ENCODE measurements around the gene MAK.
"Not testable (repeated sequence)": the region's sequence is repeated elsewhere in the genome, so short reads cannot be mapped to it uniquely, and the experiment has no call there.

The MAK gene

GRCh38 chr6:10778230-10778629, 60.1 kb downstream of the MAK start:
- DNase-seq (ENCODE audit: low spot score), result no peak

DNA sequence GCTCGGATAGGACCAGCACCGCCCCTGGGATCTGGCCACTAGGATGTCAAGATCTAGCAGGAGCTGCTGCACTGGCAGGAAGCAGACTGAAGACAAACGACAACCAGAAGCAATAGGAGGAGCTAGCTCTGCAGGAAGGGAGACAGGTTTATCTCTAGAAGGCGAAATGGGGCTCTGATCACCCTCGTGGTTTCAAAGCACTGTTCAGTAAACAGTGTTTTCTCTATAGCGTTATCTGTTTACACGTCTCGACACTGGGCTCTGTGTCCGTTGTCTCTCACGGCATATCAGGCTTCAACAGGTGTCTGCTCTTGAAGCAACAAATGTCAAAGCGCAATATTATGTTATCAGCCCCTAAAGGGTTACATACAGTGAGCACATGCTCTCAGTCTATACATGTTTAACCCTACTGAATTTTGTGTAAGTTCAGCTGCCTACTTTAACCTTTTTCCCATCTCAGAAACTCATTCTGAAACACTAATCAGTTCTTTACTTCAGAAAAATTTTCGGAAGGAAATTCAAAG, 66.9 kb downstream of the MAK start:
- DNase-seq (ENCODE audit: low spot score), result no peak

DNA sequence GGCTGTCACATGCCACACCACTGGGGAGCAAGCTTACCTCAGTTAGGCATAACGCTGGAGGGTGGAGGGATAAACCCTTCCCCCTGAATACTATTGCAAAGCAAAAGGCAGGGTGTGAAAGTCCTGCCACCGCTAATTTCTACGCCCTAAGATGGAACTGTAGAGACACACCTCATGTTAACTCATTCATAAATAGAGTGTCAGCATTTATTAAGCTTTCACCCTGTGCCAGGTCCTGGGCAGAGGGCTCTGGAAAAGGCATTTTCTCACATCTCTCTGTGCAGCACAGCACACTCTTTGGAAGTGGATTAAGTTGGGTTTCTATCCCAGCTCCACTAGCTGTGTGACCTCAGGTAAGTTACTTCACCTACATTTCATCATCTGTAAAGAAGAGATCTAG, 68.9 kb downstream of the MAK start:
- DNase-seq (ENCODE audit: low spot score), result no peak

DNA sequence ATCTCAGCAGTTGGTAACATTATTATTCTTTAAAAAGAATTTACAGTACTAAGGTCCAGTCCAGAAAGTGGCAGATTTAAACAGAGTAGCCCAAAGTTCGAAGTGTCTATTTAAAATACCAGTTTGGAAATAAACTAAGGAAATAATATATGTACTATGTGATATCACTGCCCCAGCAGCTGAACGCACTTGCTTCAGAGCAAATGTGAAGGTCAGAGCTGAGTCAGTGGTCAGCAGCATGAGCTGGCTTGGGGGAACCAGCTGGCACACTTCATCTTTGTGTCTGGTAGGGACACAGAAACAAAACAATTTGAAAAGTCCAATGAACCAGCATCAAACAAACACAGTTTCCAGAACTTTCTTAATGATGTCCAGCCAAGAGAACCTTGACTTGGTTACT, 75.3 kb downstream of the MAK start:
- DNase-seq (ENCODE audit: low spot score), result no peak

DNA sequence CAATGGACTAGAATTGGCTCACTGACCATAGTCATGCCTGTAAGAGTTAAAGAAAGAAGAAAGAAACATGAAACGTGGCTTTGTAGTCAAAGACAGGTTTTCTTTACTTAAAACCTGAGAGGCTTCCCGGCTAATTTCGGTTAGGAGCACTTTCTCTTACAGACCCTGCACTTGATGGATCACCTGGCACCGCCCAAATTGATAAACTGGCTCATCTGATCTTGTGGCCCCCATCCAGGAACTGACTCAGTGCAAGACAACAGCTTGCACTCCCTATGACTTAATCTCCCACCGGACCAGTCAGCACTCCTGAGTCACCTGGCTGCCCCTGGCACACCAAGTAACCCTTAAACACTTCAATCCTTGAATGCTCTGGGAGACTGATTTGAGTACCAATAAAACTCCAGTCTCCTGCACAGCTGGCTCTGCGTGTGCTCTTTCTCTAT, 78.4 kb downstream of the MAK start:
- DNase-seq (ENCODE audit: low spot score), result no peak

- DNase-seq (ENCODE audit: low spot score), result peak; percentile 45
Measured at GRCh38 chr6:10759312-10759839, 79.0 kb downstream of the MAK start.

GRCh38 chr6:10756085-10756484, 82.3 kb downstream of the MAK start:
- no peak for DNase-seq (ENCODE audit: low spot score)

DNA sequence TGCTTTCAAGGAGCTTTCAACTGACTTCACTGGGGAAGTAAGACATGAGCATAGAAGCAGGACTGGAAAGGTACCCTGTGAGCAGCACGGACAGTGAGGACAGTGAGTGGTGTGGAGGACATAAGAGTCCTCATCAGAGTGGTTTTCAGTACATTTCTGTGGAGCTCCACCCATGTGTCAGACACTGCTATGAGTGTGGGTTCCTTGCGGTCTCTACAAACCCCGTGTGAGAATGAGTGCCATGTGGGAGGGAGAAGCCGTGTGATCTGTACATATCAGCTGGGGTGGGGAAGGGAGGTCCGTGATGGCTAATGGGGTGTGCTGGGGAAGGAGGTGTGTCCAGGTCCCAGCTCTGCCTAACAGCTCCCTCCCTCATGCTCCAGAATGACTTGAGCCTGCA, 86.6 kb downstream of the MAK start:
- not testable (repeated sequence) for DNase-seq (ENCODE audit: low spot score)

DNA sequence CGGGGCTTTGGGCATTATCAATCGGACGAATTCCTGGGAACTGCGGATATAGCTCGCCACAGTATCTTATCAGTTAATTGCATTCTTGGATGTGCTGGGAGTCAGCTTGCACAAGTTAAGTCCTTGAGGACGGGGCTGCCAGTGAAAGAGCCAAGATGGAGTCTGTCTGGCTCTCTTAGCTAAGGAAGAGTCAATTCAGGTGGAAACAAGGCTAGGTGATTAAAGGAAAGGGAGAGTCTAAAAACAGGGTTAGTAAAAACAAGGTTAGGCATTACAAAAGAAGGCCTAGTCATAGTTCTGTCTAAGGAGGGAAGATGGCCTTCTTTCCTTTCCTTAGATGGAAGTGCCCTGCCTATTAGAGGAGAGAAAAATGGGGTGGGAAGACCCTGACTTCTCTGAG, 87.8 kb downstream of the MAK start:
- DNase-seq (ENCODE audit: low spot score), result not testable (repeated sequence)

DNA sequence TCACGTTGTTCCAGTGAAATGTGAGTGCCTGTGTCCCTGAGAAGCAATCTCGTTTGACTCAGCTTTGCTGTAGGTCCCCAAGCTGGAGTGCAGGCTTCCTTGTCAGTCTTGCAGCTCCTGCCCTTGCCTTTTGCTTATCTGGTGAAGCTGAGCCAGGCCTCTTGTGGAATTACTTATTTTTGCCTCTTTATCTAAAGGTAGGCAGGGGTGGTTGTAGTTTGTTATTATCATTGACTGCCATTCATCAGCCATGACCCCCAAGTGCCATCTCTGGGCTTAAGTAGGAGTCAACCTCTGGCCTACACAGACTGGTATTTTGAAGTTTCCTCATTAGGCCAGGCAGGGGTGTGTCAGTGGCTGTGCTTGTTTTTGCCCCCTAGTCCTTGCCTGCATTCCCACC, 88.6 kb downstream of the MAK start:
- DNase-seq (ENCODE audit: low spot score), result no peak

GRCh38 chr6:10747251-10747972, 90.9 kb downstream of the MAK start, which contains the start of gene TMEM14B:
TSS of gene TMEM14B (plus strand) at chr6:10747805. CDS start at chr6:10749246, 1,441 bp downstream.
- DNase-seq (ENCODE audit: low spot score), result peak; percentile 96

- DNase-seq (ENCODE audit: low spot score), result peak; percentile 25
Measured at GRCh38 chr6:10746915-10747250, 91.5 kb downstream of the MAK start.

- no peak for DNase-seq (ENCODE audit: low spot score)
Measured at GRCh38 chr6:10745116-10745515, 93.2 kb downstream of the MAK start.

GRCh38 chr6:10743515-10743914, 94.8 kb downstream of the MAK start:
- no peak for DNase-seq (ENCODE audit: low spot score)

- no peak for DNase-seq (ENCODE audit: low spot score)
Measured at GRCh38 chr6:10742251-10742650, 96.1 kb downstream of the MAK start.

- DNase-seq (ENCODE audit: low spot score), result not testable (repeated sequence)
Measured at GRCh38 chr6:10741643-10742042, 96.7 kb downstream of the MAK start.

- no peak for DNase-seq (ENCODE audit: low spot score)
Measured at GRCh38 chr6:10740061-10740460, 98.3 kb downstream of the MAK start.

DNA sequence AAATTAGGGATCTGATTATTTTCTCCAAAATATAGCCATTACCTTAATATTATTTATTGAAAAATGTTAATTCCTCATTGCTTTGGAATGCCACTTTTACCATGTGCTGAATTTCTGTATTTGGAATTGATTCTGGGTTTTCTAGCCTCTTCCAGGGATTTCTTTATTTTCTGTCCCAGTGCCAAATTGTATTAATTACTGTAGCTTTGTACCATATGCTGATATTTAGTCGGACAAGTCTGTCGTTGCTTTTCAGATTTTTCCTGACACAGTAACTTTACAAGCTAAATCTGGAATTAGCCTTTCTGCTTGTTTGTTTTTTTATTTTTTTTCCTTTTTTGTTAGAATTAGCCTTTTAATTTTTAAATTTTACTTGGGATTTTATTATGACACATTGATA, 101.6 kb downstream of the MAK start:
- DNase-seq (ENCODE audit: low spot score), result no peak

GRCh38 chr6:10733863-10734262, 104.5 kb downstream of the MAK start:
- DNase-seq (ENCODE audit: low spot score), result no peak

GRCh38 chr6:10733151-10733715, 105.1 kb downstream of the MAK start:
- DNase-seq (ENCODE audit: low spot score), result no peak

- DNase-seq (ENCODE audit: low spot score), result no peak
Measured at GRCh38 chr6:10730254-10730653, 108.1 kb downstream of the MAK start.

GRCh38 chr6:10725716-10726115, 112.6 kb downstream of the MAK start:
- peak; percentile 66 for DNase-seq (ENCODE audit: low spot score)

DNA sequence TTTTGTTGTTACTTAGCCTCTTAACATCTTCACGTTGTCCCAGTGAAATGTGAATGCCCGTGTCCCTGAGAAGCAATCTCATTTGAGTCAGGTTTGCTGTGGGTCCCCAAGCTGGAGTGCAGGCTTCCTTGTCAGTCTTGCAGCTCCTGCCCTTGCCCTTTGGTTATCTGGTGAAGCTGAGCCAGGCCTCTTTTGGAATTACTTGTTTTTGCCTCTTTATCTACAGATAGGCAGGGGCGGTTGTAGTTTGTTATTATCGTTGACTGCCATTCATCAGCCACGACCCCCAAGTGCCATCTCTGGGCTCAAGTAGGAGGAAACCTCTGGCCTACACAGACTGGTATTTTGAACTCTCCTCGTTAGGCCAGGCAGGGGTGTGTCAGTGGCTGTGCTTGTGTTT, 113.3 kb downstream of the MAK start:
- no peak for DNase-seq (ENCODE audit: low spot score)

- DNase-seq (ENCODE audit: low spot score), result no peak
Measured at GRCh38 chr6:10723567-10723881, 114.8 kb downstream of the MAK start.
